Activated T-helper 1 cell treated with Interleukin-2 at 50 U/mL for 16 hours (primary cell): ENCODE measurements around the gene LASP1NB.
"Not testable (repeated sequence)": the region's sequence is repeated elsewhere in the genome, so short reads cannot be mapped to it uniquely, and the experiment has no call there.

Experiments
- DNase-seq: peaks from one replicate; pipeline ENCODE4 v3.0.0-alpha.2; 2020; ENCODE audit warnings: low read depth

LASP1NB gene

DNA sequence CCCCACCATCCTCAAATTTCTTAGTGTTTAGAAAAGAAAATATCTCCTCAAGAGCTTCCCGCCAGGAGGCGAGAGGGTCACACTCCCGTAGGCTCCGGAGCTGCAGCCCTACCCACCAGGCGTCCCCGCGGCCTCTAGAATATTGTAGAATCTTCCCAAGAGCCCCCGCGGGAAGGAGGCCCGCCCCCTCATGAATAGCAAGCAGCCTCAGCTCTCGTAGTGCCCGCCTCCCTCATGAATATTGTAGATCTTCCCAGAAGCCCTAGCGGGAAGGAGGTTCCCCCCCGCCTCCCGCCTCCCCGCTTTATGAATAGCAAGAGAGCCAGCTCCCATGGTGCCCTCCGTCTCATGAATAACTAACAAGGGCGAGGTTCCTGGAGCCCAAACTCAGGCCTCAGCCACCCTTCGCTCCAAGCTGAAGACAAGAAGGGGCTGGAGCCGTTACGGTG is 41.9 kb downstream of the LASP1NB start, which contains the start of gene FBXO47:
Gene FBXO47, minus strand, starts transcription at position 114 of the 449 bp plus-strand sequence. CDS start 4,378 bp downstream, outside the sequence.
- peak; percentile 62 for DNase-seq

DNA sequence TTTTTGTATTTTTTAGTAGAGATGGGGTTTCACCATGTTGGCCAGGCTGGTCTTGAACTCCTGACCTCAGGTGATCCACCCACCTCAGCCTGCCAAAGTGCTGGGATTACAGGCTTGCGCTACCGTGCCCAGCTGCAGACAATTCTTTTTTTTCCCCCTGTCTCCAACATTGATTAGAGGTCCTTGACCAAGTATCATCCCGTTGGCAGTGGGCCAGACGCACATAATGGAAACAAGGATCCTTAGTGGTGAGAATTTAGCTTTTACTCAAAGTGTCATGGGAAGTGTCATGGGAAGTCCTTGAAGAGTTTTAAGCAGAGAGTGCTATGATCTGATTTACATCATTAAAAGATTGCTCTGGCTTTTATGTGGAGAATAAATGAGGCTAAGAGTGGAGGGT is 43.9 kb downstream of the LASP1NB start:
- no peak for DNase-seq

DNA sequence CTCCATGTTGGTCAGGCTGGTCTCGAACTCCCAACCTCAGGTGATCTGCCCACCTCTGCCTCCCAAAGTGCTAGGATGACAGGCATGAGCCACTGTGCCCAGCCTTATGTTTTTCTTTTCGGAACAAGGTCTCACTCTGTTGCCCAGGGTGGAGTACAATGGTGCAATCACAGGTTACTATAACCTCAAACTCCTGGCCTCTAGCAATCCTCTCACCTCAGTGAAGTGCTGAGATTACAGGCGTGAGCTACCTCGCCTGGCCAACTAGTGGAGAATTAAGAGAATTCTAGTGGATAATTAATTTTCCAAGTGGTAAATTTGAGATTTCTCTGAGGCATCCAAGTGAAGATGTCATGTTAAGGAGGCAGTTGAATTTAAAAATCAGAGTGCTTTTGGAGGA is 44.7 kb downstream of the LASP1NB start:
- DNase-seq, result no peak

DNA sequence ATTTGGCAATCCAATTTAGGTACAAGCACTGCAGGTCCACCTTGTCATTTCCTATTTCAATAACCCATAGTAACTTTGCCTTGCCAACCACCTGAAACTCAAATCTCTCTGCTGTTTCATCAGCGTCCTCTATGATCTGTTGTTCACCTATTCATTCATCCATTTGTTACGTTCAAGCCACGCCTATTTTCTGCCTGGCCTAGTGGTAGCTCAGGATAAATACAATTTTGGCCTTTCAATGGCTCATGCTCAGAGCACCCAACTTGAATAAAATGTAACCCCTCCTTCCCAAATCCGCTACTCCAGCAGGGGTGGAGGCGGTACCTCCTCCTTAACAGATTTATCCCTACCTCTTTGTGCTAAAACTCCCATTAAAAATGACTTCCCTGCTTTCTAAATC is 45.4 kb downstream of the LASP1NB start:
- no peak for DNase-seq

DNA sequence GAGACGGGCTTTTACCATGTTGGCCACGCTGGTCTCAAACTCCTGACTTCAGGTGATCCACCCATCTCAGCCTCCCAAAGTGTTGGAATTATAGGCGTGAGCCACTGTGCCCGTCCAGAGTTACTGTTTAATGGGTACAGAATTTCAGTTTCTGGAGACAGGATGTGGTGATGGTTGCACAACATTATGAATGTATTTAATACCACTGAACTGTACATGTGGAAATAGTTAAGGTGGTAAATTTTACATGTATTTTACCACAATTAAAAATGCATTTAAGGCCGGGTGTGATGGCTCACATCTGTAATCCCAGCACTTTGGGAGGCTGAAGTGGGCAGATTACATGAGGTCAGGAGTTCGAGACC is 50.8 kb downstream of the LASP1NB start:
- not testable (repeated sequence) for DNase-seq

DNA sequence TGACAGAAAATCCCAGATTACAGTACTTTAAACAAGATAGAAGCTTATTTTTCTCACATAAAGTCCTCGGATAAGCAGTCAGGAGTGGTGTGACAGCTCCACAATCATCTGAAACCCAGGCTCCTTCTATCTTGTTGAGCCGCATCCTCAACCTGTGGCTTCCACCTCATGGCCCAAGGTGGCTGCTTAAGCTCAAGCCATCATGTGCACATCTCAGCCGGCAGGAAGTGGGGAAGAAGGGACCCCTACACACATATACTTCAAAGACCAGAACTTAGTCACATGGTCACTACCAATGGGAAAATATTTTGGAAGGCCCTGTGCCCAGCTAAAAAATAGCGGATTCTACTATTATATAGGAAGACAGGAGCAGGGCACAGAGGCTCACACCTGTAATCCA is 52.8 kb downstream of the LASP1NB start:
- no peak for DNase-seq
